Effector memory CD8-positive, alpha-beta T cell (primary cell): ENCODE measurements around the gene POU2AF1.

Source experiments
- ATAC-seq: fragments of 150-1000 bp; cut with Tn5 transposase; replicated peaks from 2 replicates; pipeline ENCODE4 v1.10.0; 2021; ENCODE audit warnings: mild to moderate bottlenecking, moderate library complexity
- DNase-seq, 3 experiments: peaks; one replicate each; pipeline ENCODE4 v3.0.0; 2021
- H3K27ac Mint-ChIP-seq, 2 donors: one replicate each; pipeline ENCODE4 v1.8.0; 2022; ENCODE audit warnings: mild to moderate bottlenecking in 2 of 2, mixed read lengths in 2 of 2, moderate library complexity in 2 of 2
- H3K27me3 Mint-ChIP-seq, 2 donors: one replicate each; pipeline ENCODE4 v1.8.0; 2022; ENCODE audit warnings: mixed read lengths in 2 of 2
- H3K36me3 Mint-ChIP-seq: one replicate; pipeline ENCODE4 v1.8.0; 2022; ENCODE audit warnings: mild to moderate bottlenecking, moderate library complexity, mixed read lengths; ENCODE audit not compliant: insufficient read depth
- H3K4me1 Mint-ChIP-seq, 2 donors: one replicate each; pipeline ENCODE4 v1.8.0; 2022; ENCODE audit warnings: low read depth in 2 of 2, mixed read lengths in 2 of 2
- H3K4me3 Mint-ChIP-seq, 2 donors: one replicate each; pipeline ENCODE4 v1.8.0; 2022; ENCODE audit warnings: mild to moderate bottlenecking in 2 of 2, mixed read lengths in 2 of 2, moderate library complexity in 2 of 2
- H3K9me3 Mint-ChIP-seq, 2 donors: one replicate each; pipeline ENCODE4 v1.8.0; 2022; ENCODE audit warnings: mixed read lengths in 2 of 2

The POU2AF1 gene

GRCh38 chr11:111368285-111368560 lies 10.9 kb downstream of the POU2AF1 start:
- Mint-ChIP-seq H3K4me3 (no peak overlapping the region), H3K27me3 (peaks cover 17 to 52% of the 10 kb centered on the region in 2 donors), H3K27ac (no peak overlapping the region), H3K4me1 (no peaks in the 10 kb centered on the region), H3K9me3 (no peaks in the 10 kb centered on the region), H3K36me3 (no peaks in the 10 kb centered on the region)
- DNase-seq (no peak), ATAC-seq (no peak)

- Mint-ChIP-seq H3K27ac (no peak overlapping the region), H3K9me3 (no peaks in the 10 kb centered on the region), H3K4me1 (no peaks in the 10 kb centered on the region), H3K27me3 (peaks cover 12 to 52% of the 10 kb centered on the region in 2 donors), H3K4me3 (no peak overlapping the region), H3K36me3 (no peaks in the 10 kb centered on the region)
- no peak for DNase-seq
- ATAC-seq, result no peak
These were observed 11.4 kb downstream of the POU2AF1 start for GRCh38 chr11:111367411-111368284.

DNA sequence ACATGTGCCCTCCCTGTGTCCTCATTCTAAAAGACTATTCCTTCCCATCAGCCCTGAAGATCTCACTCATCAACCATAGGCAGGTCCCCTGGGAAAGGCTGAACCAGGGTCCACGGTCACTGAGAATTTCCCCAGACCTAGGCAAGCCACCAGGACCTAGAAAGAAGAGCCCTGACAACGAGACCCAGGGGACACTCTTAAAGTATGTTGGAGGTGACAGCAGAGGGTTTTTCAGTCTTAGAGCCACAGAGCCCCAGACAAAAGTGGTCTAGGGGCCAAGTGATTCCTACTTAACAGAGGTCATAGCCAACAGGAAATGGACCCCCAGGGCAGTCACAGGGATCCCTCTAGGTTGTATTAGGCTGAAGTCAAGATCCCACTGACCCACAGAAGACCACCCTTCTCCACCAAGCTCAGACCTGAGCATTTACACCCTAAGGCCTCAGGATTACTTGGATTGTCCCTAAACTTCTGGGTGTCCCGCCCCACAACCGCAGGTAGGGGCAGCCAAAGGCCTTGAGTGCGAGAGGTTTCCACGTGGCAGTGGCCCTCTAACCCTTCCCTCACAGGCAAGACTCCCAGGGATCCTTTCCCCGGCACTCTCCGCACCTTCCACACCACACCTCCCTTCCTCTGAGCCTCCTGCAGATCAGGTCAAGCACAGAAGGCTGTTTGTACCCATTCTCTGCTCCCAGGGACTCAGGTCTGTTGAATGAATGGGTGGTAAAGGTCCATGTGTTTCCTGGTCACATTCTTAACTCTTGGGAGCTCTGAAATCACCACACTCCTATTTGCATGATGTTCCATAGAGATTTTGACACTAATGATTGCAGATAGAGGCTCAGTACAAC lies 12.3 kb downstream of the POU2AF1 start:
- ATAC-seq (no peak), DNase-seq (no peak)
- Mint-ChIP-seq H3K4me1 (no peaks in the 10 kb centered on the region), H3K27me3 (peaks cover 12 to 47% of the 10 kb centered on the region in 2 donors), H3K9me3 (no peaks in the 10 kb centered on the region), H3K27ac (no peak overlapping the region), H3K4me3 (no peak overlapping the region), H3K36me3 (no peaks in the 10 kb centered on the region)

GRCh38 chr11:111365722-111366559 lies 13.1 kb downstream of the POU2AF1 start:
- ATAC-seq (no peak), DNase-seq (no peak)
- Mint-ChIP-seq H3K4me1 (no peaks in the 10 kb centered on the region), H3K36me3 (no peaks in the 10 kb centered on the region), H3K9me3 (no peaks in the 10 kb centered on the region), H3K4me3 (no peak overlapping the region), H3K27ac (no peak overlapping the region), H3K27me3 (peaks cover 12 to 41% of the 10 kb centered on the region in 2 donors)

GRCh38 chr11:111364503-111364902 lies 14.6 kb downstream of the POU2AF1 start:
- H3K4me3 Mint-ChIP-seq, result no peak overlapping the region
- H3K27ac Mint-ChIP-seq, result no peak overlapping the region
- no peaks in the 10 kb centered on the region for H3K9me3 Mint-ChIP-seq
- H3K36me3 Mint-ChIP-seq, result no peaks in the 10 kb centered on the region
- no peak for ATAC-seq
- DNase-seq, result no peak
- H3K27me3 Mint-ChIP-seq, result peaks cover 3 to 36% of the 10 kb centered on the region in 2 donors
- no peaks in the 10 kb centered on the region for H3K4me1 Mint-ChIP-seq

DNA sequence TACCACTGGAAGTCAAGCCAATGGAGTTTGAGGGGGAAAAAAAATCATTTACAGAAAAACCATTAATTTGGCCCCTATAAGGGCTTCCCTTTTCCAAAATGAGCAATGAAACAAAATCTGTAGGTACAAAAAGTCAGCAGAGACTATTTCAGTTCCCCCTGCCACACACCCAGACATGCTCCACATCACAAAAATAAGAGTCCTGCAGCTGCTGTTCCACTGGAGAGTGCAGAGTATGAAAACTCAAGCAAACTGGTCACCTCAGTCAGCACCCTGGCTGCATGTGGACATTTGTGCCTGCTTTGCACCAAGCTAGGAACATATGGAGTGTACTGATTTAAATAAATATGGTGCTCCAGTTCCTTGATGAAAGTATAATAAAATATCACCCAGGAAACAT lies 15.1 kb downstream of the POU2AF1 start:
- Mint-ChIP-seq H3K27ac (no peak overlapping the region), H3K4me1 (no peaks in the 10 kb centered on the region), H3K36me3 (no peaks in the 10 kb centered on the region), H3K27me3 (peaks cover 0 to 31% of the 10 kb centered on the region in 2 donors), H3K9me3 (no peaks in the 10 kb centered on the region), H3K4me3 (no peak overlapping the region)
- DNase-seq (no peak), ATAC-seq (no peak)

GRCh38 chr11:111362887-111363411 lies 16.1 kb downstream of the POU2AF1 start:
- Mint-ChIP-seq H3K36me3 (no peaks in the 10 kb centered on the region), H3K27ac (no peak overlapping the region), H3K9me3 (no peaks in the 10 kb centered on the region), H3K4me1 (no peaks in the 10 kb centered on the region), H3K27me3 (peaks cover 0 to 31% of the 10 kb centered on the region in 2 donors), H3K4me3 (no peak overlapping the region)
- ATAC-seq, result no peak
- DNase-seq, result no peak

GRCh38 chr11:111361874-111362273 lies 17.2 kb downstream of the POU2AF1 start:
- Mint-ChIP-seq H3K27ac (no peak overlapping the region), H3K4me1 (no peaks in the 10 kb centered on the region)
- no peak for ATAC-seq

GRCh38 chr11:111361052-111361801 lies 17.8 kb downstream of the POU2AF1 start:
- H3K36me3 Mint-ChIP-seq, result no peaks in the 10 kb centered on the region
- no peaks in the 10 kb centered on the region for H3K9me3 Mint-ChIP-seq
- H3K27me3 Mint-ChIP-seq, result peaks cover 0 to 15% of the 10 kb centered on the region in 2 donors
- no peak for DNase-seq
- no peak for ATAC-seq
- H3K4me1 Mint-ChIP-seq, result no peaks in the 10 kb centered on the region
- no peak overlapping the region for H3K4me3 Mint-ChIP-seq
- no peak overlapping the region for H3K27ac Mint-ChIP-seq

More at GRCh38 chr11:111361874-111362273, 17.2 kb downstream of the POU2AF1 start:
- peaks cover 0 to 21% of the 10 kb centered on the region in 2 donors for H3K27me3 Mint-ChIP-seq
- no peak overlapping the region for H3K4me3 Mint-ChIP-seq
- H3K9me3 Mint-ChIP-seq, result no peaks in the 10 kb centered on the region
- DNase-seq, result no peak
- no peaks in the 10 kb centered on the region for H3K36me3 Mint-ChIP-seq

DNA sequence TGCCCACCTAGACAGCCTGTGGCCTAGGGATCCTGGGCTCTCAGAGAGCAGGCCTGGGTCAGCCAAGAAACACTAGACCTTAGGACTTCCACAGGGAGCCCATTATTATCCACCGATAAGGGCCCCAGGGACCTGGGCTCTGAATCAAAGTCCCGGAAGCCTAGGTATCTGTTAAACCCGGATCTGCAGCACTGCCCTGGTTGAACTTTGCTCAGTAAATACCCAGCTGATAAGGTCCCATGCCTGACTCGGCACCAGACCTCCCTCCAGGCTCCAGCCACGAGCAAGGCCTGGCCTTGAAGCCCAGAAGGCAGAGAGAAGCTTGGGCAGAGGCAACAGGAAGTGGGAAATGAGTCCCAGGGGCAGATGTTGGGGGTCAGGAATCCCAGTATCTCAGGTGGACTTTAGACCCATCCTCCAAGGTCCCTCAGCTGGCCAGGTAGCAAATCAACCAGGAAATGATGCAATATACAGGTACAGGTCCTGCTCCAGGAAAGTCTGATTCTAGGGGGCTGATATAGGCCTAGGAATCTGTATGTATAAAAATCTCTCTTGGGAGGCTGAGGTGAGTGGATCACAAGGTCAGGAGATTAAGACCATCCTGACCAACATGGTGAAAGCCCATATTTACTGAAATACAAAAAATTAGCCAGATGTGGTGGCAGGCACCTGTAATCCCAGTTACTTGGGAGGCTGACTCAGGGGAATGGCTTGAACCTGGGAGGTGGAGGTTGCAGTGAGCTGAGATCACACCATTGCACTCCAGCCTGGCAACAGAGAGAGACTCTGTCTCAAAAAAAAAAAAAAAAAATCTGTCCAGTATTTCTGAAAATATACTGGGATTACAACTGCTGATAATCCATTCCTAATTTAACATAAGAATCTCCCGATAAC lies 18.7 kb downstream of the POU2AF1 start:
- Mint-ChIP-seq H3K27me3 (peaks cover 0 to 9% of the 10 kb centered on the region in 2 donors), H3K9me3 (no peaks in the 10 kb centered on the region), H3K36me3 (no peaks in the 10 kb centered on the region), H3K27ac (no peak overlapping the region), H3K4me3 (no peak overlapping the region), H3K4me1 (no peaks in the 10 kb centered on the region)
- no peak for ATAC-seq
- no peak for DNase-seq

- no peak for DNase-seq
- Mint-ChIP-seq H3K4me1 (no peaks in the 10 kb centered on the region), H3K36me3 (no peaks in the 10 kb centered on the region), H3K27ac (no peak overlapping the region), H3K4me3 (no peak overlapping the region), H3K9me3 (no peaks in the 10 kb centered on the region), H3K27me3 (peaks cover 0 to 3% of the 10 kb centered on the region in 2 donors)
- ATAC-seq, result no peak
These were observed 19.6 kb downstream of the POU2AF1 start for GRCh38 chr11:111359223-111360149.
